OCI-LY1 (cell line): ENCODE results near the gene TULP4.

Experiments used
- CTCF ChIP-seq: fragments of 200-600 bp; sonication (generic), shearing (Covaris generic); IDR thresholded peaks from 2 replicates; pipeline ENCODE4 v1.5.1; 2017; ENCODE audit warnings: mild to moderate bottlenecking, antibody characterized with exemption, low read length, moderate library complexity, mixed read lengths
- EZH2 ChIP-seq: fragments of 200-600 bp; sonication (generic), shearing (Covaris generic); IDR thresholded peaks from 2 replicates; pipeline ENCODE4 v1.8.0; 2017; ENCODE audit warnings: borderline replicate concordance, mixed run types, mild to moderate bottlenecking, antibody characterized with exemption, low read length, moderate library complexity, mixed read lengths

GRCh38 chr6:158376631-158377081, 64.4 kb downstream of the TULP4 start:
- TF ChIP-seq CTCF (no peak), EZH2 (no peak)
